NAMALWA (cell line): Measurements from ENCODE around the gene CCDC30.
A peak's percentile ranks its signal among the peaks of the same experiment; 100 is the strongest.
"Not testable (repeated sequence)": the region's sequence is repeated elsewhere in the genome, so short reads cannot be mapped to it uniquely, and the experiment has no call there.

Experiments
- DNase-seq: peaks from one replicate; pipeline ENCODE4 v3.0.0-alpha.2; 2015; ENCODE audit warnings: low spot score

The CCDC30 gene

DNA sequence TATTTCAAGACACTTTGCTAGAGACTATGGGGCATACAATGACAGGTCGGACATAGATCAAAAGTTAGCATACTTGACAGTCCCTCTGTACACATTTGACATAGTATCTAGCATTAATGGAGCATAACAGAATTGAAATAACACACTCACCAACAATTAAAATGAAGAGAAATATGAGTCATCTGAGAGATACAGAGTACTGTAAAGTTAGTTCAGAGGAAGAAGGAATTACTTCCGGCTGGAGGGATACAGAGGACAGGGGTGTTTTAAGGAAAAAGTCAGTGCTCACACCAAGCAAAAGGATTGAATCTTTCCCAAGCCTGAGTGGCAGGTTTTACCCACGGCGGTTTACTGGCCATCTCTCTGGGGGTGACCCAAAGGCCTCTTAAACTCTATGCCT lies 9.7 kb upstream of the CCDC30 start:
- DNase-seq: no peak

DNA sequence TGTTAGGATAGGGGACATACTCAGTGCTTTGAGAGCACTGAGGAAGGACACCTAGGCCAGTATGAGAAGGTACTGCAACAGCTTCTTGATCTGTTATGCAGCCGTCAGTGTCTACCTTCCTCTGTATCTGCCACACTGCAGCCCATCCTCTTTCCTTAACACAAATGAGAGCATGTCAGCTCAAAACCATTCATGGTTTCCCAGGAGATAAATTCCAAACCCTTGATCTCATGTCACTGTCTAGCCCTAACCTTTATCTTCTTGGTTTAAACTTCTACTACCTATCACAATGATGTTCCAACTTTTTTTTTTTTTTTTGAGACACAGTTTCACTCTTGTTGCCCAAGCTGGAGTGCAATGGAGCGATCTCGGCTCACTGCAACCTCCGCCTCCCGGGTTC lies 8.7 kb upstream of the CCDC30 start:
- DNase-seq: no peak

DNA sequence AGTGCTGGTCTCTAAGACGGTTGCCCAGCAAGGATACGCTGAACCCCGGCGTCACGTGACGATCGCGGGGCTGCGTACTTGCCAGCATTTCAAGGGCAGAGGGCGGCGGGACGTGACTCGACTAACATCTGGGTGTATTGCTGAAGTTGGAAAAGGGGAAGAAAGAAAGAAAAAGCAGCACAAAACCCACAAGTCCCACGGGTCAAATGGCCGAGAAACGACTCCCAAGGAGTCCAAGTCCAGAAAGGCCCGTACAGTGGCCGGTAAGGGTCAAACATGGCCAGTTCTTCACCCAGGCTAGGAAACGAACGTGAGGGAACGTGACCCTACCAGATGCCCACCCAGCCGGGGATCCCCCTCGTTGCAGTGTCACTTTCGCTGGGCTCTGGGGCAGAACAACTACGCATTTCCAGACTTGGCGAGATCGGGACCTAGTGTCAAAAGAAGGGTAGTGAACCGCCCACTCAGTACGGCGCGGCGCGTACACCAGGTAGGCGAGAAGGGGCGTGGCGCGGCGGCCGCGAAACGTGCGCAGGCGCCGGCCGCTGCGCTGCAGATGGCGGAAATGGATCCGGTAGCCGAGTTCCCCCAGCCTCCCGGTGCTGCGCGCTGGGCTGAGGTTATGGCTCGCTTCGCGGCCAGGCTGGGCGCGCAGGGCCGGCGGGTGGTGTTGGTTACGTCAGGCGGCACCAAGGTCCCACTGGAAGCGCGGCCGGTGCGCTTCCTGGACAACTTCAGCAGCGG lies 6.9 kb upstream of the CCDC30 start, which contains the start of the genes PPCS and ZMYND12:
Gene PPCS (plus strand): TSS at position 534 of the 744 bp plus-strand sequence. CDS start 23 bp downstream, at position 557.
Gene ZMYND12 (minus strand): TSS at position 13 of the 744 bp plus-strand sequence. CDS start 25 bp downstream, outside the sequence.
- peak; percentile 89 for DNase-seq

DNA sequence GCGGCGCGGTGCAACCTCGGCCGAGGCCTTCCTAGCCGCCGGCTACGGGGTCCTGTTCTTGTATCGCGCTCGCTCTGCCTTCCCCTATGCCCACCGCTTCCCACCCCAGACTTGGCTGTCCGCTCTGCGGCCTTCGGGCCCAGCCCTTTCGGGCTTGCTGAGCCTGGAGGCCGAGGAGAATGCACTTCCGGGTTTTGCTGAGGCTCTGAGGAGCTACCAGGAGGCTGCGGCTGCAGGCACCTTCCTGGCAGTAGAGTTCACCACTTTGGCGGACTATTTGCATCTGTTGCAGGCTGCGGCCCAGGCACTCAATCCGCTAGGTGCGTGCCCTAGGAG lies 6.4 kb upstream of the CCDC30 start:
- DNase-seq: peak; percentile 77

DNA sequence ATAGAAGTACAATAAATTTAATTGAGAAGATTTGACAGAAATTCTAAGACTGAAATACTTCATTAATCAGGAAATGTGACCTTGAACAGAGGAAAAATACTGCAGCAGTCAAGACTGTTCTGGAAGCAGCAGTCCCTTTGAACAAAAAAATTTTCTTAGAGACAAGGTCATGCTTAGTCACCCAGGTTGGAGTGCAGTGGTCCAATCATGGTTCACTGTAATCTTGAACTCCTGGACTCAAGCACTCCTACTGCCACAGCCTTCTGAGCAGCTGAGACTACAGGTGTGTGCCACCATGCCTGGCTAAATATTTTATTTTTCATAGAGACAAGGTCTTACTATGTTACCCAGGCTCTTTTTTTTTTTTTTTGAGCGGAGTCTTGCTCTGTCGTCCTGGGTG lies 1.9 kb upstream of the CCDC30 start:
- DNase-seq: peak; percentile 7

DNA sequence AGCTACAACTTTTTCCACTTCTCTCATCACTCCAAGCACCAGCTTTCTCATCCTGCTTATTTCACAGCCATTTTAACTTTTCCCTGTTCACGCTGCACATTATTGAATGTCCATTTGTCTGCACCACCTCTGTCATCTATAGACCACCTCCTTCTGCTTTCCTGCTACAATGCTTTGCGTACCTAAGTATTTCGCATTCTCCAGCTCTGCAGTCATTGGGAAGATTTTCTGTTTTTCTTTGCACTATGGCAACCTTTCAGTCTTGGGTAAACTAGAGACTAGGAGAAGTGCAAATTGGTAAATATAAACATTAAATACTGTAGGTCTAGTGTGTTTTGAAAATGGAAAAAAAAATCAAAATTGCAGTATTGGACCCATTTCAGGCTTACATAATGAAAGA lies 835 bp downstream of the CCDC30 start:
- DNase-seq: no peak

DNA sequence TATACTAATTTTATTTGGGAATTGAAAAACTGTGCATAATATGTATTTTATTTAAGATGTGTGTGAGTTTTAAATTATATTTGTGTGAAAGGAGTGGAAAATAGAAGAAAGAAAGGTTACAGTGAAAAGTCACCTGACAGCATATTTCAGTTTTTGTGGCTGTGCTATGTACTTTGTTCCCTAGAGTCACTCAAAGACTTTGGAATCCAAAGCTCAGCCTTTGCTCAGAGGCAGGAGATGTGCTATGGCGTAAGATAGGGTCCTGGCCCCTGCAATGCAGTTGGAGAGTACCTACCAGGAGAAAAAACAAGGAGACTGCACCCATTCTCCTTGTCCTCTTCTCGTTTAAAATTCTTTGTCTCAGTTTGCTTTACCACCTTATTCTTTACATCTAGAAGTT lies 2.9 kb downstream of the CCDC30 start:
- no peak for DNase-seq

DNA sequence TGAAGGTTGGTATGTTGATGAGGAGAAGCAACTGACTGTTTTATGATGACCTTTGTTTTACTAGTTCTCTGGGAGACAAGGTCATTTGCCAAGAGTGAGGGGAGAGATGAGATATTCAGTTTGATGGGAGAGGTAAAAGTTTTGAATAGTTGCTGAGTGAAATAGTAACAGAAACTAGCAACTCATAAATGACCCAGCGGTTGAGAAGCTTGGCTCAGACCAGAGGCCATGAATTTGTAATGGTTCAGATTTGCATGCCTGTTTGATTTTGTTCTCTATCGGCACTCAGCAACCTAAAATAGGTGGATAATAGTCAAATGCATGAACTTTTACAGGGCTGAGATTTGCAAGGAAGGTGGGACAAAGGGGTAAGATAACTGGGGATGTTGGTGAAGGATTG lies 6.6 kb downstream of the CCDC30 start:
- DNase-seq: no peak

DNA sequence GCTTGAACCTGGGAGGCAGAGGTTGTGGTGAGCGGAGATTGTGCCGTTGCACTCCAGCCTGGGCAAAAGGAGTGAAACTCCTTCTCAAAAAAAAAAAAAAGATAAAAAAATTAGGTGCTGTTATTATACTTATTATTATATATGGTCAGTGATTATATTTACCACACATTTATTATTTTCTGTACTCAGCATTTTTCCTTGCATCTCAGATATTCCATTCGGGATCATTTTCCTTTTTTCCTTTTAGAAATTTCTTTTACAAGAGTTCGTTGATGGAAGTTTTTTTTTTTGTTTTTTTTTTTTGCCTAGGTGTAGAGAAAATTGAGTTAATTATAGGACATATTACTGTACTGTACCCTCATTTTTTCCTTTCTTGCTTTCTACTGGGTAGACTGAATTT lies 13.5 kb downstream of the CCDC30 start:
- no peak for DNase-seq

DNA sequence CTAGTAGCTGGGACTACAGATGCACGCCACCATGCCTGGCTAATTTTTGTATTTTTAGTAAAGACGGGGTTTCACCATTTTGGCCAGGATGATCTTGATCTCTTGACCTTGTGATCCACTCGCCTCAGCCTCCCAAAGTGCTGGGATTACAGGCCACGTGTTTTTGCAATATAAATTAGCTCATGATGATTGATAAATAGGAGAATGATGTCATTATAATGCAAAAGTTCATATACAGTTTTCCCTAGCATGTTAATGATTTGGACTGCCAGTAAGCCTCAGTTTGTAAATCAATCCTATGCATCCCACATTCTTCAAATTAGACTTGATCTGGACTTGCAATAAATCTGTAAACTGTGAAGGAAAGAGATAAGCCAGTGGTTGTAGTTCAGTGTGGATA lies 14.3 kb downstream of the CCDC30 start:
- DNase-seq: not testable (repeated sequence)

DNA sequence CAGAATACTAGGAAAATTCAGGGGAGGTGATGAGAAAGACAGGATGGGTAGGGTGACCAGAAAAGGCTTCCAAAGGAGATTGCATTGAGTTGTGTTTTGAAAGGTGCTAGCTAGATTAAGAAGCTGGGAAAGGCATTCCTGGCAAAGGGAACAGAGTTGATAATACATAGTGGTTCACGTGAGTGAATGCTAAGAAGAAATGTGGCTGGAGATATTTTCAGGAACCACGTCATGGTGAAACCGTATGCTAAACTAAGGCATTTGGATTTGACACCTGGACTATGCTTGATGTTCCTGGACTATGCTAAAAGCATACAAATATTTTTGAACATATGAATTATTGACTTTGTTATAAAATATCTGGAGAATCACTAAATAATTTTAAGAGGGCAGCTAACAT lies 14.7 kb downstream of the CCDC30 start:
- no peak for DNase-seq

DNA sequence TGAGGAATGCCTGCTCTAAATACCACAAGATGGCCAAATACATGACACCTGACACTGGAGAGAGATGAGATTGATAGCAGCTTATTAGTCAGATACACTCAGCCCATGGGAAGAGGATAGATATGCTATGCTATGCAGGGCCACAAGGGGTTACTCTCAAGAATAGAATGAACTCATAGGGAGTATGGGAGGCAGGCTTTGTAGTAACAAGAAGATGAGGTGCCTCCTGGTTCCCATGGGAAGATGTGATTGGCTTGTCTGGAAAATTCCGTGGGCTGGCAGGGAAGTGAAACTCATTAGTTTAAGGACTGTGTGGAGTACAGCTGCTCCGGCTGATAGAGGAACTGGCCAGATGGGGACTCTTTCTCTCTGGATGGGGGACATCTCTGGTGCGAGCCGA lies 16.5 kb downstream of the CCDC30 start:
- peak; percentile 34 for DNase-seq

DNA sequence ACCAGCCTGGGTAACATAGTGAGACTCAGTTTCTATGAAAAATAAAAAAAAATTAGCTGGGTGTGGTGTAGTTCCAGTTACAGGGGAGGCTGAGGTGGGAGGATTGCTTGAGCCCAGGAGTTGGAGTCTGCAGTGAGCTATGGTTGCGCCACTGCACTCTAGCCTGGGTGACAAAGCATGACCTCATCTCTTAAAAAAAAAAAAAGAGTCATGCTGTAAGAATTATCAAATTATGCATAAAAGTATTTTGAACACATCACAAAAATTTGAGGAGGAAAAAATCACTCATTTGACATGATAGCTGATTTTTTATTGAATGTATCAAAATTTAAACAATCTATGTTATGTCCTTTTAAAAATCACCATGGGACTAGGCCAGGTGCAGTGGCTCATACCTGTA lies 17.8 kb downstream of the CCDC30 start:
- DNase-seq: no peak

DNA sequence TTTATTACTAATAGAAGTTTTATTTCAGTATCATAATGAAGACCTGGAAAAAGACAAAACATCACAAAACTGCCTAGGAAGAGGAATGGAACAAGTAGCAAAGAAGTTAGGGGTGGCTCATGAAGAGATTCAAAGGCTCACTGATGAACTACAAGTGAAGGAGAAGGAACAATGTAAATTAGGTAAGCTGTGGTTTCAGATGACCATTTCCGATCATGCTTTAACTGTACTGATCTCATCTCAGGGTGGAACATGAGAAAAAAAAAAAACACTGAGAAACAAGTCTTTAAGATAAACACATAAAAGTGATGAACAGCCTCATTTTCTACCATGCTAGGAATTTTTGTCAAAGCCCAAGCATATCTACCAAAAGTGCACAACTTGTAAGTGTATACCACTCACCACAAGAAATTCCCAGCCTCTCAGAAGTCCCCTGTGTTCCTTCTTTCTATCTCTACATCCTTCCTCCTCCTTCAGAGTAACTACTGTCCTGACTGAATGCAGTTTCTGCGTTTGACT lies 19.6 kb downstream of the CCDC30 start:
- DNase-seq: no peak

DNA sequence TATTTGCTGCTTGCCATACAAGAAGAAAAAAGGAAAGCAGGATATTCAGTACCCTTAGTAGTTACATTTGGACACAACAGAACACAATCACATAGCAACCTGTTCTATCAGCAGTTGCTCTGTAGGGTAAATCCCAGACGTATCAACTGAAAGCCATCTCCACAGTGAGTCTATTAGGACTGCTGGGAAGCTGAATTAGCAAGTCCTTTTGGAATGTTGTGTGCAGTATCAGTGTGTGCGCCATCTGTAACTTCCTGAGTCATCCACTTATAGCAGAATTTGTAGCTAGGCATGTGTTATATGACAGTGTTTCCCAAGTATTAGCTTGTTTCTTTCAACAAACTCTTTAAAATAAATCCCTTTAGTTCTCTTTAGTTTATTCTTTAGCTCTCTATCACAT lies 21.3 kb downstream of the CCDC30 start:
- DNase-seq: no peak

DNA sequence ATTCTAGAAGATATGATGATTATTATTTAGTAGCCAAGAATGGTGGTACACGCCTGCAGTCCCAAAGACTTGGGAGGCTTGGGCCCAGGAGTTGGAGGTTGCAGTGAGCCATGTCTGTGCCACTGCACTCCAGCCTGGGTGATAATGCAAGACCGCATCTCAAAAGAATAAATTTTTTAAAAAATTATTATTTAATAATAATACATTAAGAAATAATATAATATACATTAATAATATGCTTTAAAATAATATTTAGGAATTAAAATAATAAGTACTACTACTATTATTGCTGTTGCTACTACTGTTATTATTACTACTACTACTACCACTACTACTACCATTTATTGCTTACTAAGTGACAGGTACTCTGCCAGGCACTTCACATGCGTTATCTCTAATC lies 27.2 kb downstream of the CCDC30 start:
- DNase-seq: no peak

DNA sequence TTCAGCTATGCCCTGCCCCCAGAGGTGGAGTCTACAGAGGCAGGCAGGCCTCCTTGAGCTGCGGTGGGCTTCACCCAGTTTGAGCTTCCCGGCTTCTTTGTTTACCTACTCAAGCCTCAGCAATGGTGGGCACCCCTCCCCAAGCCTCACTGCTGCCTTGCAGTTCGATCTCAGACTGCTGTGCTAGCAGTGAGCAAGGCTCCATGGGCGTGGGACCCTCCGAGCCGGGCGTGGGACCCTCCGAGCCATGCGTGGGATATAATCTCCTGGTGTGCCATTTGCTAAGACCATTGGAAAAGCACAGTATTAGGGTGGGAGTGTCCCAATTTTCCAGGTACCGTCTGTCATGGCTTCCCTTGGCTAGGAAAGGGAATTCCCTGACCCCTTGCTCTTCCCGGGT lies 38.9 kb downstream of the CCDC30 start:
- DNase-seq: not testable (repeated sequence)

DNA sequence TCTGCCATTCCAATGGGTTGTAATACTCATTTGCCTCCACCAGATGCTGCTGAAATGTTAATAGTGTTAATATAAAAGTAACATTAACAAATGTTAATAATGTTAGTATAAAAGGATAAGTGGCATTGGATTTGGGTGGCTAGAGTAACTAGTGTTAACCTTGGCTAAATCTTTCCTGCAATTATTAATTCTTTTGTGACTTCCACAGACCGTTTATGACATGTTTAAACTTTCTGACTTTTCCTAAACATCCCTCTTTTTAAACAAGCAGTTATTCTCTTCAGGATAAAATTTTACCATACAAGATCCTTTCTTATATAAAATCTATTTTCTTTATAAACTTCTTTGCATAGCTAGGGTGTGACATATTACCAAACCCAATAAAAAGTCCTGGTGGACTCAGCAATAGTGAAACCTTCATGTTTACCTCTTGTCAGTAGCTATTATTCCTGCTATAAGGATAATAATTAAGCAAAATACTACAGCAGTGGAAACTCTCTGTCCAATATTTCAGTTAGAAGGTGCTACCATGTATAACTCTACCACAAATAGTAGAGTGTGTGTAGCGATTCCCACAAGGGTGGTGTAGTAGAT lies 41.5 kb downstream of the CCDC30 start:
- DNase-seq: no peak

DNA sequence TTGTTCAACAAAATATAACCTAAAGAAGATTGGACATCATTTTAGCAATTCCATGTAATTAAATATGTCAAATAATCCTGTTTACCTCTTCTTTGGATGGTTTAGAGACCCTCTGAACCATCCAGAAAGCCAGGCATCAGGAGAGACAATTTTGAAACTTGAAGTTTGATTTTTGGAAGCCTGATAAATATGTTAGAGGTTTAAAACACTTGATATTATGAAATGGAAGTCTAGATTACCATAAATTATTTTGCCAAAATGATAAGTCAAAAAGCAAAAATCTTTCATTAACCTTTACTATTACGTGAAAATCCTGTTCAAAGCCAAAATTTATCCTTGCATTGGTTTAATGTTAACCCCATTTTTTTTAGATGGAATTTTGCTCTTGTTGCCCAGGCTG lies 43.5 kb downstream of the CCDC30 start:
- no peak for DNase-seq

DNA sequence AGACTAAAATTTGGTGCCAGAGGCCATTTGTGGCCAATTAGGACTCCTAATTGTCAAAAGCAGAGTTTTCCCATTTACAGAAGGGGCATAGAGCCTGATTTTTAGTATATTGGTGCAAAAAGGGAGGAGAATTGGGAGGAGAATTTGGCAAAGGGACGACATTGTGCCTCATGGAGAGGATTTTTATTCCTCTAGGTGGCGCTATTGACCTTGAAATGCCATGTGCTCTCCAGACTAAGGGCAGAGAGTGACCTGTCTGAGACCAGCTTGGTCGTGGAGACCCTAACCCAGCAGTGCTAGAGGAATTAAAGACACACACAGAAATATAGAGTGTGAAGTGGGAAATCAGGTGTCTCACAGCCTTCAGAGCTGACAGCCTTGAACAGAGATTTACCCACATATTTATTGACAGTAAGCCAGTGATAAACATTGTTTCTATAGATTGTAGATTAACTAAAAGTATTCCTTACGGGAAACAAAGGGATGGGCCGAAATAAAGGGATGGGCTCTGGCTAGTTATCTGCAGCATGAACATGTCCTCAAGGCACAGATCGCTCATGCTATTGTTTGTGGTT lies 48.6 kb downstream of the CCDC30 start:
- peak; percentile 53 for DNase-seq

DNA sequence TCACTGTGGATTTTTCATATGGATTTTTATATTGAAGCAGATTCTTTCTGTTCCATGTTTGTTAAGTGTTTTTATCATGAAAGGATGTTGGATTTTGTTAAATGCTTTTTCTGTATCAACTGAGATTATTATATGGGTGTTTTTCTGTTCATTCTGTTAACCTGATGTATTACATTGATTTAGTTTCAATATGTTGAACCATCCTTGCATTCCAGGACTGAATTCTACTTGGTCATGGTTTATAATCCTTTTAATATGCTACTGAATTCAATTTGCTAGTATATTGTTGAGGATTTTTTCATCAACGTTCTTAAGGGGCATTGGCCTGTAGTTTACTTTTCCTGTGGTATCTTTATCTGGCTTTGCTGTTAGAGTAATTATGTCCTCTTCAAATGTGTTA lies 55.8 kb downstream of the CCDC30 start:
- DNase-seq: peak; percentile 11

DNA sequence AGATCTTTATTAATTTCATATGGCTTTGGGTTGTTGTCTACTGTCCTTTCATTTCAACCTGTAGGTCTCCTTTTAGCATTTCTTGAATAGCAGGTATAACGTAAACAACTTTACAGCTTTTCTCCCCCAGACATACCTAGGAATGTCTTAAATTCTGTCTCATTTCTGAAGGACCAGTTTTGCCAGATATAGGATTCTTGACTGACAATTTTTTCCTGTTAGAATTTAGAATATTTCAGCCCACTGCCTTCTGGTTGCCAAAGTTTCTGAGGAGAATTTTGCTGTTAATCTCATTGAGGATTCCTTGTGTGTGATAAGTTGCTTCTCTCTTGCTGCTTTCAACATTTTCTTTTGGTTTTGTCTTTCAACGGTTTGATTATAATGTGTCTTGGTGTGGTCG lies 60.1 kb downstream of the CCDC30 start:
- no peak for DNase-seq

DNA sequence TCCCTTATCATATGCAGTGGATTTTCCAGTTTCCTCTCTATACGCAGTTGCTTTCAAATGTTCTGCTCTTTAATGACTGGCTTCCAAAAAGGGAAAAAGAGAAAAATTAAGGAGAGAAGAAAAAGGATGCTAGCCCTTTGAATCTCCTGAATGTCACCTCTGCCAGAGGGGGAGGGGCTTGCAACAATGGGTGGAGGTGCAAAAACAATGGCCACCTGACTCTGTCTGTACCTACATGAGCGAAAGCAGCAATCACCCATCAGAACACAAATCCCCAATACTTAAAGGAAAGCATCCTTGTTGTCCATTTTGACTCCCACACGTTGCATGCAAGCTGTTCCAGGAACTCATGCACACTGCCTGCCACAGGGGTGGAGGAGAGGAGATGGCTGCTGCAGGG lies 61.2 kb downstream of the CCDC30 start:
- DNase-seq: no peak
